DND-41 (cell line): Measurements from ENCODE around the gene PARN.

ENCODE experiments used
- ATAC-seq: fragments of 200-7000 bp; cut with Tn5 transposase; 3 replicates; pipeline ENCODE4 v1.9.1; 2021; ENCODE audit warnings: low read depth; ENCODE audit not compliant: insufficient read depth
- DNase-seq: peaks from one replicate; pipeline ENCODE4 v3.0.0-alpha.2; 2020
- H2AFZ ChIP-seq: 2 replicates; pipeline ENCODE4 v1.6.0; 2012; ENCODE audit warnings: low read depth, low read length
- H3K27ac ChIP-seq: 2 replicates; pipeline ENCODE4 v1.5.1; 2012; ENCODE audit warnings: low read length, inconsistent platforms
- H3K27me3 ChIP-seq: fragments of 200-600 bp; sonication (generic); 2 replicates; pipeline ENCODE4 v1.6.0; 2012; ENCODE audit warnings: low read length, mild to moderate bottlenecking, inconsistent platforms; ENCODE audit not compliant: insufficient read depth, poor library complexity
- H3K36me3 ChIP-seq: 2 replicates; pipeline ENCODE4 v1.5.1; 2012; ENCODE audit warnings: low read length, inconsistent platforms; ENCODE audit not compliant: insufficient read depth
- H3K4me1 ChIP-seq: 2 replicates; pipeline ENCODE4 v1.5.1; 2012; ENCODE audit warnings: mild to moderate bottlenecking, low read length; ENCODE audit not compliant: insufficient read depth
- H3K4me2 ChIP-seq: 2 replicates; pipeline ENCODE4 v1.6.0; 2012; ENCODE audit warnings: mild to moderate bottlenecking, moderate library complexity, low read length, inconsistent platforms; ENCODE audit not compliant: insufficient read depth
- H3K4me3 ChIP-seq, 2 experiments: fragments of 200-600 bp in 1 of 2; shearing (Covaris generic) in 1 of 2; 2 replicates each; pipeline ENCODE4 v1.5.1; 2012 to 2016; ENCODE audit warnings: inconsistent platforms in 2 of 2, low read length in 2 of 2, mild to moderate bottlenecking in 2 of 2, low read depth in 1 of 2, moderate library complexity in 1 of 2
- H3K79me2 ChIP-seq: 2 replicates; pipeline ENCODE4 v1.6.0; 2012; ENCODE audit warnings: low read length, inconsistent platforms; ENCODE audit not compliant: insufficient read depth
- H3K9ac ChIP-seq: 2 replicates; pipeline ENCODE4 v1.6.0; 2012; ENCODE audit warnings: low read depth, mild to moderate bottlenecking, inconsistent platforms, low read length, moderate library complexity
- H3K9me3 ChIP-seq: 2 replicates; pipeline ENCODE4 v1.5.1; 2012; ENCODE audit warnings: low read length, moderate library complexity, mild to moderate bottlenecking, inconsistent platforms; ENCODE audit not compliant: insufficient read depth, severe bottlenecking
- H4K20me1 ChIP-seq: 2 replicates; pipeline ENCODE4 v1.6.0; 2012; ENCODE audit warnings: low read length; ENCODE audit not compliant: insufficient read depth
- EZH2 ChIP-seq: IDR thresholded peaks from 3 replicates; pipeline ENCODE4 v1.6.1; 2012; ENCODE audit warnings: borderline replicate concordance, low read depth, mild to moderate bottlenecking, moderate library complexity, low read length, inconsistent platforms; ENCODE audit not compliant: severe bottlenecking
- TF ChIP-seq, protein P1 (sequence below): IDR thresholded peaks from 2 replicates; pipeline ENCODE4 v1.5.1; 2012; ENCODE audit warnings: borderline replicate concordance, low read length, moderate library complexity, mild to moderate bottlenecking; ENCODE audit not compliant: poor library complexity, severe bottlenecking; ENCODE audit errors: extremely low read depth

Gene PARN

DNA sequence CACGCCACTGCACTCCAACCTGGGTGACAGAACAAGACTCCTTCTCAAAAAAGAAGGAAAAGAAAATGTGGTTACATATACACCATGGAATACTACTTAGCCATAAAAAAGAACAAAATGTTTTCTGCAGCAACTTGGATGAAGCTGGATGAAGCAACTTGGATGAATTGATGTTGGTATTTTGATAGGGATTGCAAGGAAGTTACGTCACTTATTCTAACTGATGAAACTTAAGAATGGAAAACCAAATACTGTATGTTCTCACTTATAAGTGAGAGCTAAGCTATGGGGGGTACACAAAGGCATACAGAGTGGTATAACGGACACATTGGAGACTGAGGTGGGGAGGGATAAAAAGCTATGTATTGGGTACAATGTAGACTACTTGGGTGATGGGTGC lies 46.6 kb upstream of the PARN start:
- Histone ChIP-seq H3K9ac (no peak overlapping the region), H3K4me1 (no peaks in the 10 kb centered on the region), H3K9me3 (no peaks in the 10 kb centered on the region), H3K27ac (no peak overlapping the region), H3K27me3 (no peaks in the 10 kb centered on the region), H3K4me3 (no peak overlapping the region), H4K20me1 (no peaks in the 10 kb centered on the region), H3K4me2 (no peak overlapping the region), H3K79me2 (no peaks in the 10 kb centered on the region), H3K36me3 (no peaks in the 10 kb centered on the region), H2AFZ (no peak overlapping the region)
- no peak for ATAC-seq
- DNase-seq, result no peak
- TF ChIP-seq, protein P1, sequence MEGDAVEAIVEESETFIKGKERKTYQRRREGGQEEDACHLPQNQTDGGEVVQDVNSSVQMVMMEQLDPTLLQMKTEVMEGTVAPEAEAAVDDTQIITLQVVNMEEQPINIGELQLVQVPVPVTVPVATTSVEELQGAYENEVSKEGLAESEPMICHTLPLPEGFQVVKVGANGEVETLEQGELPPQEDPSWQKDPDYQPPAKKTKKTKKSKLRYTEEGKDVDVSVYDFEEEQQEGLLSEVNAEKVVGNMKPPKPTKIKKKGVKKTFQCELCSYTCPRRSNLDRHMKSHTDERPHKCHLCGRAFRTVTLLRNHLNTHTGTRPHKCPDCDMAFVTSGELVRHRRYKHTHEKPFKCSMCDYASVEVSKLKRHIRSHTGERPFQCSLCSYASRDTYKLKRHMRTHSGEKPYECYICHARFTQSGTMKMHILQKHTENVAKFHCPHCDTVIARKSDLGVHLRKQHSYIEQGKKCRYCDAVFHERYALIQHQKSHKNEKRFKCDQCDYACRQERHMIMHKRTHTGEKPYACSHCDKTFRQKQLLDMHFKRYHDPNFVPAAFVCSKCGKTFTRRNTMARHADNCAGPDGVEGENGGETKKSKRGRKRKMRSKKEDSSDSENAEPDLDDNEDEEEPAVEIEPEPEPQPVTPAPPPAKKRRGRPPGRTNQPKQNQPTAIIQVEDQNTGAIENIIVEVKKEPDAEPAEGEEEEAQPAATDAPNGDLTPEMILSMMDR, result no peak
- no peak for TF ChIP-seq EZH2

DNA sequence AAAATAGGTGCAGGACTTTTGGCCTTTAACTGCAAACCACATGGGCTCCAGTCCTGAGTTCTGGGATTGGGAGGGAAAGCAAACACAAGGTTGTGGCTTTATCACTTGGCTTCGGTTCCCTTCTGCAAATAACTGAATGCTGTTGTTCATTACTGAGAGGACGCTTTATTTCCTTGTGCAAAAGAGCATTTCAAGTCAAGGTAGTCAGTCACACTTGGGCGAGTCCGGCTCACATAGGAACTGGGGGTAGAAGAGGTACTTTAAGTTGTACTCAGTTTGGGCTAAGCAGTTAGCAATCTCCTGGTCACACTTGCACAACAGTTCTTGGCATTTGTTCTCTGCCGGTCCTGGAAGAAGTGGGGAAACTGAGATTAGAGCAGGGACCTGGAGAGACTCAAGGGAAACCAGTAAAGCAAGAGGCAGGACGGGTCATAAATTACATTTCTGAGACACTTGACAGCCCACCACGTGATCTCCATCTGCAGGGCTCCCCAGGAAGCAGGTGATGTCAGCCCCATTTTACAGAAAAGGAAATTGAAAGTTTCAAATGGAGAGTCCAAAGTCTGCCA lies 42.4 kb upstream of the PARN start:
- no peak overlapping the region for H3K4me2 ChIP-seq
- no peaks in the 10 kb centered on the region for H3K4me1 ChIP-seq
- no peaks in the 10 kb centered on the region for H3K79me2 ChIP-seq
- no peak for DNase-seq
- no peaks in the 10 kb centered on the region for H3K27me3 ChIP-seq
- peaks cover 20% of the 10 kb centered on the region for H3K36me3 ChIP-seq
- no peak overlapping the region for H3K9ac ChIP-seq
- no peak overlapping the region for H3K4me3 ChIP-seq
- no peak overlapping the region for H3K27ac ChIP-seq
- H3K9me3 ChIP-seq, result no peaks in the 10 kb centered on the region
- ATAC-seq, result no peak
- H4K20me1 ChIP-seq, result no peaks in the 10 kb centered on the region
- TF ChIP-seq EZH2, result no peak
- TF ChIP-seq, protein P1, result no peak
- H2AFZ ChIP-seq, result no peak overlapping the region

DNA sequence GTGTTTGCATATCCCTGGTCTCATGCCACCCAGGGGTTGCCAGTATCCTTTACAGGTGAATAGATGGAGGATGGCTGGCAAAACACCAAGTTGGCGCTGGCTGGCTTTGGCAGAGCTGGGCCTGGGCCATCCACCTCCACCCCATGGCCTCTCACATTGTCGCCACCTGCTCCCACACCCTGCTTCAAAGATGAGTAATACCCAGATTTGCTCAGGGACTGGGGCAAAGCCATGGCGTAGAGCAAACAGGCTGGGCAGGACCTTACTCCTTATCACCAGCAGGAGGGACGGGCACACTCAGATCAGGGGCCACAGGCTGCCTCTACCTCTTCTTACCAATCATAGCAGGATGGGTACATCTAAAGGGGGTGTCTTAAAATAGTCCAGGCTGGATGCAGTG lies 39.7 kb upstream of the PARN start:
- H3K79me2 ChIP-seq, result no peaks in the 10 kb centered on the region
- no peak overlapping the region for H3K27ac ChIP-seq
- H3K4me3 ChIP-seq, result no peak overlapping the region
- H3K27me3 ChIP-seq, result no peaks in the 10 kb centered on the region
- ATAC-seq (peak; percentile 40; the same call in 1 of the 3 replicates), DNase-seq (no peak)
- no peak overlapping the region for H3K4me2 ChIP-seq
- TF ChIP-seq, protein P1, result no peak
- no peak for TF ChIP-seq EZH2
- H2AFZ ChIP-seq, result no peak overlapping the region
- H3K36me3 ChIP-seq, result peaks cover 46% of the 10 kb centered on the region
- no peaks in the 10 kb centered on the region for H3K9me3 ChIP-seq
- no peaks in the 10 kb centered on the region for H3K4me1 ChIP-seq
- H4K20me1 ChIP-seq, result no peaks in the 10 kb centered on the region
- H3K9ac ChIP-seq, result no peak overlapping the region
